Adrenal gland (tissue), 12 donors: ENCODE measurements around the gene IFT20. TPM values are rescaled to one million over a fixed set of nuclear protein-coding genes. Genes with fewer than 3 reads are reported as not detected.
A peak's percentile ranks its signal among the peaks of the same experiment; 100 is the strongest.
"Not testable (repeated sequence)": the region's sequence is repeated elsewhere in the genome, so short reads cannot be mapped to it uniquely, and the experiment has no call there.

Experiments
- DNase-seq, 7 donors: peaks; one replicate each; pipeline ENCODE4 v3.0.0-alpha.2; 2019 to 2020
- H3K27ac ChIP-seq, 5 donors: fragments of 200-600 bp; sonication (generic) in 4 of 5; 1 replicate in 3 of 5; 2 replicates in 2 of 5; pipeline versions ENCODE4 v1.5.1 to v1.8.0; 2016 to 2020; ENCODE audit warnings: mild to moderate bottlenecking in 1 of 5
- H3K27me3 ChIP-seq: fragments of 200-600 bp; 2 replicates; pipeline ENCODE4 v1.8.0; 2021
- H3K36me3 ChIP-seq, 2 donors: fragments of 200-600 bp; replicated peaks in 1 of 2; 1 replicate in 1 of 2; 2 replicates in 1 of 2; pipeline versions ENCODE4 v1.5.1 to v1.8.0; 2018 to 2022
- H3K4me1 ChIP-seq, 2 donors: fragments of 200-600 bp; replicated peaks in 1 of 2; 1 replicate in 1 of 2; 2 replicates in 1 of 2; pipeline versions ENCODE4 v1.5.1 to v1.8.0; 2018 to 2021
- H3K4me3 ChIP-seq, 4 donors: fragments of 200-600 bp; sonication (generic) in 3 of 4; one replicate each; pipeline ENCODE4 v1.5.1; 2016 to 2018
- H3K9me3 ChIP-seq, 3 donors: fragments of 200-600 bp; sonication (generic) in 1 of 3; replicated peaks in 1 of 3; 1 replicate in 2 of 3; 2 replicates in 1 of 3; pipeline versions ENCODE4 v1.5.1 to v1.8.0; 2016 to 2021
- POLR2A ChIP-seq, 2 donors: fragments of 450-650 bp; IDR thresholded peaks; one replicate each; pipeline ENCODE4 v1.6.1; 2017; ENCODE audit warnings: antibody characterized with exemption in 2 of 2, mild to moderate bottlenecking in 2 of 2, moderate library complexity in 1 of 2
- WGBS, 4 donors: extraction: QIAGEN DNeasy Blood & Tissue Kit in 2 of 4; methylation state at CpG; one replicate each; pipeline versions ENCODE4 v1.1.5 to v1.1.7; 2013 to 2017; 5-methylcytosine and 5-hydroxymethylcytosine counted together
- intact Hi-C, 2 donors: fragments of 100-400 bp; cut with DNase I; formaldehyde crosslinking; loops; one replicate each; pipeline versions ENCODE4 v1.14.1 to v1.15.0; 2022 to 2023
- polyA plus RNA-seq, 3 donors: library from polyadenylated mRNA; stranded (reverse); fragments of 200-250 nt in 2 of 3; fragments of 350-450 nt in 1 of 3; fragmentation: Illumina TruSeq in 1 of 3; extraction: RNeasy Lipid Tissue Mini Kit (QIAGEN cat#74804) in 1 of 3; gene quantifications; one replicate each; pipeline ENCODE4 v1.2.3, GENCODE V29; 2013 to 2014
- total RNA-seq, 9 donors: library from RNA; depleted of rRNA in 4 of 9; stranded (reverse); fragments of >200 nt in 4 of 9; fragments of 120-200 nt in 1 of 9; fragmentation: NEBNext Ultra II Directional in 1 of 9; extraction: Animal tissue kit (Norgen Biotek cat#: 25700) in 1 of 9; gene quantifications; one replicate each; pipeline versions ENCODE4 v1.1.0 to v1.2.4, GENCODE V29; 2013 to 2023
- TF ChIP-seq, protein P1 (sequence below), 6 experiments: fragments of 450-650 bp in 4 of 6; fragments of 200-600 bp in 2 of 6; sonication (generic) in 1 of 6; IDR thresholded peaks; 1 replicate in 5 of 6; 2 replicates in 1 of 6; pipeline versions ENCODE4 v1.5.1 to v1.8.0; 2016 to 2021; ENCODE audit warnings: antibody characterized with exemption in 6 of 6, mild to moderate bottlenecking in 2 of 6, moderate library complexity in 1 of 6
- donor health status: healthy with polysubstance abuse.
- donor health status: Bipolar disorder and iron deficiency.
- donor health status: DM: yes; HTN: yes; CAD: no.
- donor health status: DM: no; HTN: no; CAD: no.
- donor health status: DM: no; HTN: no; CAD: no.
- donor health status: DM: yes; HTN: yes; CAD: no.

The IFT20 gene
- total and polyA plus RNA-seq, 12 donors = 24.5 to 100 (median 41.2) TPM

DNA sequence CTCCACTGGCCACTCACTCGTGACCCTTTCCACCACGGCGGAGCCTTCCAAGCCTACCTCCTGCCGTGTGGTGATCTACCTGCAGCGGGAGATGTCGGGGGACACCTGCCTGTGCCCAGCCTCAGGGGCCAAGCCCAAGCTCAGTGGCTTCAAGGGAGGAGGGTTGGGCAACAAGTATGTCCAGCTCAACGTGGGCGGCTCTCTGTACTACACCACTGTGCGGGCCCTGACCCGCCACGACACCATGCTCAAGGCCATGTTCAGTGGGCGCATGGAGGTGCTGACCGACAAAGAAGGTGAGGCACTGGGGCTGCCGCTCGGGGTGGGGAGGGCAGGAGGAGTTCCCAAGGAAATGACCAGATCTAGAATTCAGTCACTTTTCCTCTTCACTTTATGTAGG, 4.2 kb upstream of the IFT20 start:
- WGBS, 4 donors = 77 to 94% (median 81%) methylated on average over 13 to 15 of the region's 15 CpGs
- no peak for TF ChIP-seq POLR2A (IDR thresholded peaks at IDR 0.05)
- TF ChIP-seq, protein P1, sequence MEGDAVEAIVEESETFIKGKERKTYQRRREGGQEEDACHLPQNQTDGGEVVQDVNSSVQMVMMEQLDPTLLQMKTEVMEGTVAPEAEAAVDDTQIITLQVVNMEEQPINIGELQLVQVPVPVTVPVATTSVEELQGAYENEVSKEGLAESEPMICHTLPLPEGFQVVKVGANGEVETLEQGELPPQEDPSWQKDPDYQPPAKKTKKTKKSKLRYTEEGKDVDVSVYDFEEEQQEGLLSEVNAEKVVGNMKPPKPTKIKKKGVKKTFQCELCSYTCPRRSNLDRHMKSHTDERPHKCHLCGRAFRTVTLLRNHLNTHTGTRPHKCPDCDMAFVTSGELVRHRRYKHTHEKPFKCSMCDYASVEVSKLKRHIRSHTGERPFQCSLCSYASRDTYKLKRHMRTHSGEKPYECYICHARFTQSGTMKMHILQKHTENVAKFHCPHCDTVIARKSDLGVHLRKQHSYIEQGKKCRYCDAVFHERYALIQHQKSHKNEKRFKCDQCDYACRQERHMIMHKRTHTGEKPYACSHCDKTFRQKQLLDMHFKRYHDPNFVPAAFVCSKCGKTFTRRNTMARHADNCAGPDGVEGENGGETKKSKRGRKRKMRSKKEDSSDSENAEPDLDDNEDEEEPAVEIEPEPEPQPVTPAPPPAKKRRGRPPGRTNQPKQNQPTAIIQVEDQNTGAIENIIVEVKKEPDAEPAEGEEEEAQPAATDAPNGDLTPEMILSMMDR (IDR thresholded peaks at IDR 0.05) = no peak
- no peaks in the 10 kb centered on the region for H3K27me3 ChIP-seq
- H3K36me3 ChIP-seq = peaks cover 0 to 54% of the 10 kb centered on the region in 2 donors
- H3K4me3 ChIP-seq = no peak overlapping the region
- peak in 1 of 7 donors; percentile 58 for DNase-seq
- peaks cover 21 to 36% of the 10 kb centered on the region in 2 donors for H3K4me1 ChIP-seq
- H3K9me3 ChIP-seq = no peaks in the 10 kb centered on the region
- intact Hi-C loops = no loop called here
- peak overlapping the region in 2 of 5 donors; percentile 24 to 95 for H3K27ac ChIP-seq

- 87 to 90% (median 88%) methylated on average over 8 of the region's 8 CpGs for WGBS, 4 donors
- H3K9me3 ChIP-seq, H3K4me3 ChIP-seq, H3K27me3 ChIP-seq, intact Hi-C loops: not testable (repeated sequence)
- peak in 1 of 7 donors; percentile 51 for DNase-seq
- H3K4me1 ChIP-seq = peaks cover 21 to 42% of the 10 kb centered on the region in 2 donors
- H3K36me3 ChIP-seq = peaks cover 0 to 47% of the 10 kb centered on the region in 2 donors
- H3K27ac ChIP-seq = peak overlapping the region in 3 of 5 donors; percentile 35 to 95 (median 79)
These were observed 3.5 kb upstream of the IFT20 start for GRCh38 chr17:28338769-28339212.

DNA sequence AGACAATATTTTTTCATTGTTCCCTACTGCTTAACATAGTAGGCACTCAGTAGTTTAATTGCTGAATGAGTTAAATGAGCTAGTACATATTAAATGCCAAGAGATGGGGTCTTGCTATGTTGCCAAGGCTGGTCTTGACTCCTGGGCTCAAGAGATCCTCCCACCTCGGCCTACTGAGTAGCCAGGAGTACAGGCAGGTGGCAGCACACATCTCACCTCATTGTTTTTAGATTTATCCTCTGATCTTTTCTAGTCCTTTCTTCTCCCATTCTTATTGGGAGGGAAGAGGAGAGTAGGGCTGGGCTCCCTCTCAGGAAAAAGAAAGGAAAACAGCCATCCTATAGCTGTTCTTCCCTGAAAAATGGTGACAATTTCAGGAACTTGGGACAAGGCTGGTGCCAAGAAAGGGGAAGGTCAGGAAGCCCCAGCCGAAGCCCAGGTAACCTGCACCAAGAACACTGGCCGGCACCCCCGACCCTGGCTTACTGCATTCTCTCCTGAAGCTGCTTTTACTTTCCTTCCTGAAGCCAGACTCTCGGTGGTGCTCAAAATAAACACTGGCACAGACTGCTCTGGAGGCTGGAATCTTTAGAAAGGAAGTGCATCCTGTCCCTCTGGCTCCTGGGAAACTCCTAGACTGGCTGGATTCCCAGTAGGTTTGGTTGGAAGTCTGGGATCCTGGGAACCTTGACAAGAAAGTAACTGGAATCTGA, 2.9 kb upstream of the IFT20 start:
- Histone ChIP-seq H3K36me3 (peaks cover 0 to 41% of the 10 kb centered on the region in 2 donors), H3K4me3 (no peak overlapping the region), H3K27me3 (no peaks in the 10 kb centered on the region), H3K27ac (peak overlapping the region in 3 of 5 donors; percentile 35 to 95 (median 79)), H3K4me1 (peaks cover 21 to 48% of the 10 kb centered on the region in 2 donors), H3K9me3 (no peaks in the 10 kb centered on the region)
- intact Hi-C loops = no loop called here
- 45 to 54% (median 50%) methylated on average over 5 of the region's 5 CpGs for WGBS, 4 donors
- DNase-seq = peak in 3 of 7 donors; percentile 35 to 77 (median 51)
- TF ChIP-seq POLR2A (IDR thresholded peaks at IDR 0.05) = no peak
- TF ChIP-seq, protein P1 (IDR thresholded peaks at IDR 0.05) = no peak

DNA sequence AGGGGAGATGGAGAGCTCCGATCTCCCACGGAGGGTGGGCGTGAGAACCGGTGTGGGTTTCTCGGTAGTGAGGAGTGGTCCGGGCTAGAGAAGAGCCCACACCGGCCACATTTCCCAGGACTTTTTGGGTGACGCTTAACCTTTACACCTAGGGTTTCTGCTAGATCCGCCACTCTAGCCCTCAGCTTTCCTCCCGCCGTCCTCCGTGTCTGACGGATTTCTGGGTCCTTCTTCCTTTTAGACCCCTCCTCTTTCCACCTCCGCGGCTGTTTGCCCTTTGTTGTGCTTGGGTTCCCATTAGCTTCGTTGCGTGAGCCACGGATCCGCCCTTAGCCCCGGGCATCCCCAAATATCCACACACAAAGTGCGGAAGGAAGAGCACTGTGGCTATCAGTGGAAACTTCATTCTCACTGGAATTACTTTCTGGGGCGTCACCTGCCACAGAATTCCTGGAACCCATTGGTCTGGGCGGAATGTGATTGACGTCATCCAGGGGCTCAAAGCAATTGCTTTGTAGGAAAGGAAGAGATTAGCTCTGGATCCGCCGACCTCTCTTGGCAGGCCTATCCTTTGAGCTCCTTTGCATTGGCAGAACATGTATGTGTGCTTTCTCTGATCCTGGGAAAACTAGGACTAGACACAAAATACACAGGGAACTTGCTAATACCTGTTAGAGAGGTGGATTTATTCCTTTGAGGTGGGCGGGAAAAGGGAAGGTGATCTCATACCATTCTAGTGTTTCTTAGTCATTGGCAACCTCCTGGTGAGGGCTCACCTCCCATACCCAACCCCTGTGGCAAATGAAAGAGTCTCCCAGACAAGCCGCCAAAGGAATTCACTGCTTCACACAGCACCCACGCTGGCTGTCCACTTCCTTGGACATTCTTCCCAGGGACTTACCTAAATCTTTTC, 943 bp upstream of the IFT20 start:
- WGBS, 4 donors = 4 to 7% (median 5%) methylated on average over 23 to 29 of the region's 29 CpGs
- TF ChIP-seq, protein P1 (IDR thresholded peaks at IDR 0.05) = no peak
- peak; percentile 18 to 69 for TF ChIP-seq POLR2A (IDR thresholded peaks at IDR 0.05)

More for the DNA sequence above, 943 bp upstream of the IFT20 start:
- Histone ChIP-seq H3K9me3 (no peaks in the 10 kb centered on the region), H3K27ac (peak overlapping the region; percentile 78 to 95 (median 89)), H3K36me3 (peaks cover 0 to 29% of the 10 kb centered on the region in 2 donors), H3K4me3 (peak overlapping the region; percentile 52 to 73 (median 65)), H3K4me1 (peaks cover 21 to 48% of the 10 kb centered on the region in 2 donors), H3K27me3 (no peaks in the 10 kb centered on the region)
- intact Hi-C loops = no loop called here
- peak; percentile 66 to 91 (median 85) for DNase-seq
